Mammary microvascular endothelial cell (primary cell): ENCODE results near the gene MYL1. TPM values are rescaled to one million over a fixed set of nuclear protein-coding genes. Genes with fewer than 3 reads are reported as not detected.

Experiments used
- total RNA-seq: library from RNA; depleted of rRNA; stranded (reverse); fragments of >200 nt; gene quantifications from 2 replicates; pipeline ENCODE4 v1.2.3, GENCODE V29; 2015

The MYL1 gene
- total RNA-seq: not detected in 2 replicates

GRCh38 chr2:210315015-210315788, at the start of gene MYL1:
Gene MYL1, minus strand, starts transcription at chr2:210315174. Its CDS starts 132 bp downstream, at chr2:210315042.

Other genes with a start within 250 kb of the MYL1 start
- 3.7 and 6.9 TPM in 2 replicates for gene KANSL1L, start 143.8 kb downstream of the MYL1 start, total RNA-seq
- gene ACADL, start 89.7 kb downstream of the MYL1 start, total RNA-seq: not detected in 2 replicates
- gene LANCL1, start 161.6 kb upstream of the MYL1 start, total RNA-seq: 20.4 and 24.2 TPM in 2 replicates
- gene CPS1, start 241.4 kb upstream of the MYL1 start, total RNA-seq: 1.3 and 1.5 TPM in 2 replicates